ENCODE results near the gene CDX4.
"Not testable (repeated sequence)": the region's sequence is repeated elsewhere in the genome, so short reads cannot be mapped to it uniquely, and the experiment has no call there.

The CDX4 gene, protein sequence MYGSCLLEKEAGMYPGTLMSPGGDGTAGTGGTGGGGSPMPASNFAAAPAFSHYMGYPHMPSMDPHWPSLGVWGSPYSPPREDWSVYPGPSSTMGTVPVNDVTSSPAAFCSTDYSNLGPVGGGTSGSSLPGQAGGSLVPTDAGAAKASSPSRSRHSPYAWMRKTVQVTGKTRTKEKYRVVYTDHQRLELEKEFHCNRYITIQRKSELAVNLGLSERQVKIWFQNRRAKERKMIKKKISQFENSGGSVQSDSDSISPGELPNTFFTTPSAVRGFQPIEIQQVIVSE

DNA sequence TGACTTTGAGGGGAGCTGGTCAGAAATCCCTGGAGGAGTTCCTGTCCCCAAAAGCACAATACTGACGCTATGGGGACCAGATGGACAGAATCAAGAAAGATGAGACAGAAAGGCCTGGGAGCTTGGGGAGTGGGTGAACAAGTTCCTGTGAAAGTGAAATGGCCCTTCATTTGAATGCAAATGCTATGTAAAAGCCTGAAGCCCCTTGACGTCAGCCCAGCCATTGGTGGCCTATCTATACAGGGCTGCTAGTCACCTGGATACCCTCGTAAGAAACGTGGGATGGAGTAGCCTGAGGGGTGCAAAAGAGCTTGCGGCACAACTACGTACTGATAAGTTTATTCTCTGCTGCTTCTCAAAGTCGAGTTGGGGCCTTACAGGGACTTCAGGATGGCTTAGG lies at the start of gene CDX4:
CDX4 (plus strand) TSS at position 223 of the 400 bp plus-strand sequence. CDS start 201 bp downstream, outside the sequence.
- no peak for DNase-seq

GRCh38 chrX:73398185-73398914 lies 48.5 kb upstream of the CDX4 start:
- DNase-seq: no peak

DNA sequence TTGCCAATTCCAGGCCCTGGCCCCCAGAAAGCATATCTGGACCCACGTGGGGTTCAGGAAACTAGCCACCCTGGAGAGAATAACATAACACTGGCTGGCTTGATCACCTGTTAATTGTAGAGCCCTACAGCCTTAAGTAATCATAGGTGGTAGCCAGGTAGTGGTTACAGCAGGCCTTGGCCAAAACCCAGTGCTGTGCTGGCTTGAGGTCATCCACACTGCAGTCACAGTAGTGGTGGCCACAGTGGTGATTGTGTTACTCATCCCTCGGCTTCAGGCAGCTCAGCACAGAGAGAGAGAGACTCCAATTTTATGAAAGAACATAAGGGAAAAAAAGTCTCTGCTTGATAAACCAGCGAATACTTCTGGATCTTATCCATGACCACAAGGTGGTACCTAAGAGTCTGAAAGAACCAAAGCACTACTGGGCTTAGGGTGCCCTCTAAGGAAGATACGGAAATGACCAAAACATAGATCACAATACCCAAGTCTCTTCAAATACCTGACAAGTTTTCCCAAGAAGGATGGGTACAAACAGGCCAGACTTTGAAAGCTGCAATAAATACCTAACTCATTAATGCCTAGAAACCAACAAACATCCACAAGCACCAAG lies 46.6 kb upstream of the CDX4 start:
- DNase-seq: no peak

- DNase-seq: no peak
Observed at GRCh38 chrX:73401591-73402266, 45.1 kb upstream of the CDX4 start.

GRCh38 chrX:73412930-73413329 lies 33.9 kb upstream of the CDX4 start:
- no peak for DNase-seq

- DNase-seq: no peak
Observed at GRCh38 chrX:73447311-73447794, 500 bp downstream of the CDX4 start.

DNA sequence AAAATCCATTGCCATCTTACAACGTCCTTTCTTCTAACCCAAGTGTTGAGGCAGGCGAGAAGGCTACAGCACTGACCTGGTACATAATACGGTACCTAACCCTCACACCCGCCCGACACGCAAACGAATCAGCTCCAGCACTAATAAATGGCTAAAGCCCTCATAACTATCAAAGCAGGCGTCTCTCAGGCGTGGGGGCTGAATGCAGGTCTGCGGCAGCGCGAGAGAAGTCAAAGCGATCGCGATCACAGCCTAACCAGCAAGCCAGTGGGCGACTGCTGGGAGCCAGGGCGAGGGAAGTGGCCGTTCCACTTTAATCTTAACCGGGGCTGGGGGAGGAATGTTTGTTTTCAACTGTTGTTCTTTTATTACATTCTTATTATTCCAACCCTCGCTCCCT lies 1.5 kb downstream of the CDX4 start:
- no peak for DNase-seq

DNA sequence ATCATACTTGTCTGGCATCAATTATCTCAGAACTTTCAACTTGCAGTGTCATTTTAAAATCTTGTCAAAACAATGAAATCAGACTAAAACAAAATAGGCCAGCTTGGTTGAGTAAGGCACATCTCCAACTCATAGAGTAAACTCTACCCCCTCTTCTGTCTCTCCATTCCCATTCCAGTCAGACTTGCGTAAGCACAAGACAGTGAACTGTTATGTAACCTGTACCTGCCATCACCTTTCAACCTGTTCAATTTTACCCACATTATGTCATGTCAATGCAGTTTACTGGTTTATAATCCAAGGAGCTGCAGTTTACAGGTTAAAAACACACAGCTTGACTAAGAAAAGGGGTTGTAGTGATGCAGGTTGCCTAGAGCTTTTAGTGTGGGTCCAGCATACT lies 8.3 kb downstream of the CDX4 start:
- DNase-seq: no peak

- DNase-seq: no peak
Observed at GRCh38 chrX:73457306-73457705, 10.5 kb downstream of the CDX4 start.

DNA sequence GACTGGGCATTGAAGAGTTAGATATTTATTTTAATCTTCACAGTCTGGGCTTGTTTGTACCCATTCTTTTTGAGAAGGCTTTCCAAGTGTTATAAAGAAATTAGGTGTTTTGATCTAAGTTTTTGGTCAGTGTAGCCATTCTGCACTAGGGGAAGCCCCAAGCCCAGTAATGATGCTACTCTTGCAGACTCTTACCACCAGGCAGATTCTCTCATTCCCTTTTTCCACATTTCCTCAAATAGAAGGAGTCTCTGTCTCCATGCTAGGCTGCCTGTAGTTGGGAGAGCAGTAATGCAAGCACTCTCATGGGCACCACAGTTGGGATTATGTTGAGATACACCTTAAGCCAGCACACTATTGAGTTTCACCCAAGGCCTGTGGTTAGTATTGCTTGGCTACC lies 21.5 kb downstream of the CDX4 start:
- no peak for DNase-seq

GRCh38 chrX:73478961-73479360 lies 32.1 kb downstream of the CDX4 start:
- no peak for DNase-seq

DNA sequence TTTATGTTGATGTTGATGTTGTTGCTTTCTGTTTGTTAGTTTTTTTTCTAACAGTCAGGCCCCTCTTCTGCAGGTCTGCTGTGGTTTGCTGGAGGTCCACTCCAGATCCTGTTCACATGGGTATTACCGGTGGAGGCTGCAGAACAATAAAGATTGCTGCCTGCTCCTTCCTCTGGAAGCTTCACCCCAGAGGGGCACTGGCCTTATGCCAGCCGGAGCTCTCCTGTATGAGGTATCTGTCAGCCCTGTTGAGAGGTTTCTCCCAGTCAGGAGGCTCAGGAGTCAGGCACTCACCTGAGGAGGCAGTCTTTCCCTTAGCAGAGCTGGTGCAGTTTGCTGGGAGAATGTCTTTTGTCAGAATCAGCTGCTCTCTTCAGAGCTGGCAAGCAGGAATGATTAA lies 34.7 kb downstream of the CDX4 start:
- DNase-seq: no peak

- no peak for DNase-seq
Observed at GRCh38 chrX:73490661-73491060, 43.8 kb downstream of the CDX4 start.

DNA sequence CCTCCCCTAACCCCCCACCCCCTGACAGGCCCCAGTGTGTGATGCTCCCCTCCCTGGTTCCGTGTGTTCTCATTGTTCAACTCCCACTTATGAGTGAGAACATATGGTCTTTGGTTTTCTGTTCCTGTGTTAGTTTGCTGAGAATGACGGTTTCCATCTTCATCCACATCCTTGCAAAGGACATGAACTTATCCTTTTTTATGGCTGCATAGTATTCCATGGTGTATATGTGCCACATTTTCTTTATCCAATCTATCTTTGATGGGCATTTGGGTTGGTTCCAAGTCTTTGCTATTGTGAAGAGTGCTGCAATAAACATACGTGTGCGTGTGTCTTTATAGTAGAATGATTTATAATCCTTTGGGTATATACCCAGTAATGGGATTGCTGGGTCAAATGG lies 45.3 kb downstream of the CDX4 start:
- DNase-seq: not testable (repeated sequence)
